ENCODE results near the gene EHMT1. TPM values are rescaled to one million over a fixed set of nuclear protein-coding genes. Genes with fewer than 3 reads are reported as not detected.
A peak's percentile ranks its signal among the peaks of the same experiment; 100 is the strongest.
"Not testable (repeated sequence)": the region's sequence is repeated elsewhere in the genome, so short reads cannot be mapped to it uniquely, and the experiment has no call there.

The EHMT1 gene
- total and polyA plus RNA-seq, 2 donors: 37.3 to 56.9 TPM

DNA sequence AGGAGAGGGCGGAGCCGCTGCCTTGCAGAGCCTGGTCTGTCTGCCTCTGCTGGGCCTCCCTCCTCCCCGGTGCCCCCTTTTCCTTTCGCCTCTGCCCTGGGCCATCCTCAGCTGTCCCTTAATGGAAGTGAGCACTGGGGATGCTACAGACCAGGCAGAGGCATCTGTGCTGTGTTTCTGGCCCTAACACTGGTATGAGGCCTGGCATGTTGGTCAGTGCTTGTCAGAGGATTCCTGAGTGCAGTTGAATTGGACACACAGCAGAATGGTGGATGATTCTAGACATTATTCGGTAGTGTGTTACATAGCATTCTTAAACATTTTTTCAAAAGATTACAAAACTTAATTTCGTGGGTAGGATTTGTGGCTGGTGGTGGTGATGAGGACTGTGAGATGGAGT lies 88.6 kb downstream of the EHMT1 start:
- WGBS: 98% methylated on average over 6 of the region's 6 CpGs
- no peak for DNase-seq (ENCODE audit: low read depth in 6 of 9, low spot score in 9 of 9)
- Histone ChIP-seq H3K4me1 (ENCODE audit: control insufficient read depth in 2 of 2, insufficient read depth in 2 of 2, low read length in 2 of 2) (peaks cover 7 to 8% of the 10 kb centered on the region in 2 donors), H3K27me3 (ENCODE audit: control insufficient read depth in 2 of 2, insufficient read depth in 1 of 2, low read length in 1 of 2) (no peaks in the 10 kb centered on the region), H3K4me3 (ENCODE audit: low read length in 2 of 2) (no peak overlapping the region), H3K27ac (ENCODE audit: low read depth in 1 of 2, low read length in 1 of 2) (no peak overlapping the region), H3K36me3 (ENCODE audit: control insufficient read depth in 2 of 2, insufficient read depth in 2 of 2, low read length in 1 of 2) (peaks cover 3 to 24% of the 10 kb centered on the region in 2 donors), H3K9me3 (ENCODE audit: control insufficient read depth in 2 of 2, insufficient read depth in 1 of 2, low read length in 1 of 2) (peaks cover 5 to 9% of the 10 kb centered on the region in 2 donors)

DNA sequence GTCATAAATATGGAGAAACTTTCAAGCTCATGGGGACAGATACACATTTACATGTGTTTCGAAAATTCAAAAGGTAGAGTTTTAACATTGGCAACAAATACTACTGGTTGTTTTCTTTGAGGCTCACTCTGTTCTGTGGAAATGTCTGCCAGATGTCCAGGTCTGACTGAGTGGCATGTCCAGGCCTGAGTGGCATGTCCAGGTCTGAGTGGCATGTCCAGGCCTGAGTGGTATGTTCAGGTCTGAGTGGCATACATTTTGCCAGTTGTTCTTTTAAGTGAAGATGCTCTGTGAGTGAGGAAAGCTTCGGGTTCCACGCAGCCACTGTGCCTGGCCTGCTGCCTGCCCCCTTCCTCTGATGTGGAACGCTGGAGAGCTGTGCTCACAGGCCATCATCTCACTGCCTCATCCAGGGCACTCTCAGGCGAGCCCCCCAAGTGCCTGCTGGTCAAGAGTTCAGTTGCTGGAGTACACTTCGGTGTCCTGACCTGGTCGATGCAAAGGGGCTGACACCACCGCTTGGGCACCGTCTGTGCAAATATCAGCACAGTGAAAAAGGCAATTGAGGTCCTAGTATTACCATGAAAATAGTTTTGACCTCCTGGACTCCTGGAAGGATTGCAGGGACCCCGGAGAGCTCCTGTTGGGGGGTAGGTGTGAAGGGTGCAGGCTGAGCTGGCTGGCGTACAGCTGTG lies 89.9 kb downstream of the EHMT1 start:
- 91% methylated on average over 11 of the region's 11 CpGs for WGBS
- no peaks in the 10 kb centered on the region for H3K27me3 ChIP-seq (ENCODE audit: control insufficient read depth in 2 of 2, insufficient read depth in 1 of 2, low read length in 1 of 2)
- H3K36me3 ChIP-seq (ENCODE audit: control insufficient read depth in 2 of 2, insufficient read depth in 2 of 2, low read length in 1 of 2): peaks cover 3 to 20% of the 10 kb centered on the region in 2 donors
- no peak for DNase-seq (ENCODE audit: low read depth in 6 of 9, low spot score in 9 of 9)
- no peak overlapping the region for H3K4me3 ChIP-seq (ENCODE audit: low read length in 2 of 2)
- peaks cover 7 to 8% of the 10 kb centered on the region in 2 donors for H3K4me1 ChIP-seq (ENCODE audit: control insufficient read depth in 2 of 2, insufficient read depth in 2 of 2, low read length in 2 of 2)
- no peak overlapping the region for H3K27ac ChIP-seq (ENCODE audit: low read depth in 1 of 2, low read length in 1 of 2)
- H3K9me3 ChIP-seq (ENCODE audit: control insufficient read depth in 2 of 2, insufficient read depth in 1 of 2, low read length in 1 of 2): no peaks in the 10 kb centered on the region

- 98% methylated on average over 14 of the region's 14 CpGs for WGBS
- Histone ChIP-seq H3K27ac (ENCODE audit: low read depth in 1 of 2, low read length in 1 of 2) (no peak overlapping the region), H3K27me3 (ENCODE audit: control insufficient read depth in 2 of 2, insufficient read depth in 1 of 2, low read length in 1 of 2) (no peaks in the 10 kb centered on the region), H3K4me3 (ENCODE audit: low read length in 2 of 2) (no peak overlapping the region), H3K9me3 (ENCODE audit: control insufficient read depth in 2 of 2, insufficient read depth in 1 of 2, low read length in 1 of 2) (no peaks in the 10 kb centered on the region), H3K4me1 (ENCODE audit: control insufficient read depth in 2 of 2, insufficient read depth in 2 of 2, low read length in 2 of 2) (peaks cover 7 to 8% of the 10 kb centered on the region in 2 donors), H3K36me3 (ENCODE audit: control insufficient read depth in 2 of 2, insufficient read depth in 2 of 2, low read length in 1 of 2) (peaks cover 6 to 23% of the 10 kb centered on the region in 2 donors)
- DNase-seq (ENCODE audit: low read depth in 6 of 9, low spot score in 9 of 9): no peak
Observed at GRCh38 chr9:137709411-137710101, 90.8 kb downstream of the EHMT1 start.

GRCh38 chr9:137710704-137711103 lies 91.9 kb downstream of the EHMT1 start:
- Histone ChIP-seq H3K9me3 (ENCODE audit: control insufficient read depth in 2 of 2, insufficient read depth in 1 of 2, low read length in 1 of 2) (peaks cover 0 to 3% of the 10 kb centered on the region in 2 donors), H3K4me1 (ENCODE audit: control insufficient read depth in 2 of 2, insufficient read depth in 2 of 2, low read length in 2 of 2) (peaks cover 1 to 3% of the 10 kb centered on the region in 2 donors), H3K4me3 (ENCODE audit: low read length in 2 of 2) (no peak overlapping the region), H3K27ac (ENCODE audit: low read depth in 1 of 2, low read length in 1 of 2) (no peak overlapping the region), H3K27me3 (ENCODE audit: control insufficient read depth in 2 of 2, insufficient read depth in 1 of 2, low read length in 1 of 2) (no peaks in the 10 kb centered on the region), H3K36me3 (ENCODE audit: control insufficient read depth in 2 of 2, insufficient read depth in 2 of 2, low read length in 1 of 2) (peaks cover 6 to 30% of the 10 kb centered on the region in 2 donors)
- no peak for DNase-seq (ENCODE audit: low read depth in 6 of 9, low spot score in 9 of 9)
- 99% methylated on average over 12 of the region's 12 CpGs for WGBS

DNA sequence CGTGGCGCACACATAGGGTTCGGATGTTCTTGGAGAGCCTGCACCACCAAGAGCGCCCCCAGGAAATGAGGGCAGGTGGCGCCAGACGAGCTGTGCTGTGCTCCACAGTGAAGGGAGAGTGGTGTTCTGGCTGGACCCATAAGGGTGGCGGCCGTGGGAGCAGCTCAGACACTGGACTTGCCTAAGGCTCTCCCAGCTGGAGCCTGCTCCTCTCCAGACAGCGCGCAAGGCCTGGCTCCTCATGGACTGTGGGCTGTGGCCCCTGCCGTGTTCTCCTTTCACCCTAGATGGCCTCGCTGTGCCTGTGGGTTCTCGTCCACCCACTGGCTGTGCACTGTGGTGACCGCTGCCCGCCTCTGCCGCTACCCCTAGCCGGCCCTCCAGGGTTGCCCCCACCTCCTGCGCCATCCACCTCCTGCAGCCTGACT lies 92.9 kb downstream of the EHMT1 start:
- peaks cover 10 to 35% of the 10 kb centered on the region in 2 donors for H3K36me3 ChIP-seq (ENCODE audit: control insufficient read depth in 2 of 2, insufficient read depth in 2 of 2, low read length in 1 of 2)
- no peak overlapping the region for H3K27ac ChIP-seq (ENCODE audit: low read depth in 1 of 2, low read length in 1 of 2)
- H3K4me3 ChIP-seq (ENCODE audit: low read length in 2 of 2): no peak overlapping the region
- H3K27me3 ChIP-seq (ENCODE audit: control insufficient read depth in 2 of 2, insufficient read depth in 1 of 2, low read length in 1 of 2): no peaks in the 10 kb centered on the region
- no peak for DNase-seq (ENCODE audit: low read depth in 6 of 9, low spot score in 9 of 9)
- peaks cover 3 to 10% of the 10 kb centered on the region in 2 donors for H3K9me3 ChIP-seq (ENCODE audit: control insufficient read depth in 2 of 2, insufficient read depth in 1 of 2, low read length in 1 of 2)
- WGBS: 98% methylated on average over 18 of the region's 18 CpGs
- H3K4me1 ChIP-seq (ENCODE audit: control insufficient read depth in 2 of 2, insufficient read depth in 2 of 2, low read length in 2 of 2): peaks cover 0 to 2% of the 10 kb centered on the region in 2 donors

- no peak overlapping the region for H3K4me3 ChIP-seq (ENCODE audit: low read length in 2 of 2)
- no peaks in the 10 kb centered on the region for H3K4me1 ChIP-seq (ENCODE audit: control insufficient read depth in 2 of 2, insufficient read depth in 2 of 2, low read length in 2 of 2)
- H3K27ac ChIP-seq (ENCODE audit: low read depth in 1 of 2, low read length in 1 of 2): no peak overlapping the region
- peaks cover 37 to 59% of the 10 kb centered on the region in 2 donors for H3K36me3 ChIP-seq (ENCODE audit: control insufficient read depth in 2 of 2, insufficient read depth in 2 of 2, low read length in 1 of 2)
- no peak for DNase-seq (ENCODE audit: low read depth in 6 of 9, low spot score in 9 of 9)
- WGBS: 96% methylated on average over 12 of the region's 12 CpGs
- peaks cover 6 to 23% of the 10 kb centered on the region in 2 donors for H3K9me3 ChIP-seq (ENCODE audit: control insufficient read depth in 2 of 2, insufficient read depth in 1 of 2, low read length in 1 of 2)
- no peaks in the 10 kb centered on the region for H3K27me3 ChIP-seq (ENCODE audit: control insufficient read depth in 2 of 2, insufficient read depth in 1 of 2, low read length in 1 of 2)
Observed at GRCh38 chr9:137715321-137715720, 96.5 kb downstream of the EHMT1 start.

DNA sequence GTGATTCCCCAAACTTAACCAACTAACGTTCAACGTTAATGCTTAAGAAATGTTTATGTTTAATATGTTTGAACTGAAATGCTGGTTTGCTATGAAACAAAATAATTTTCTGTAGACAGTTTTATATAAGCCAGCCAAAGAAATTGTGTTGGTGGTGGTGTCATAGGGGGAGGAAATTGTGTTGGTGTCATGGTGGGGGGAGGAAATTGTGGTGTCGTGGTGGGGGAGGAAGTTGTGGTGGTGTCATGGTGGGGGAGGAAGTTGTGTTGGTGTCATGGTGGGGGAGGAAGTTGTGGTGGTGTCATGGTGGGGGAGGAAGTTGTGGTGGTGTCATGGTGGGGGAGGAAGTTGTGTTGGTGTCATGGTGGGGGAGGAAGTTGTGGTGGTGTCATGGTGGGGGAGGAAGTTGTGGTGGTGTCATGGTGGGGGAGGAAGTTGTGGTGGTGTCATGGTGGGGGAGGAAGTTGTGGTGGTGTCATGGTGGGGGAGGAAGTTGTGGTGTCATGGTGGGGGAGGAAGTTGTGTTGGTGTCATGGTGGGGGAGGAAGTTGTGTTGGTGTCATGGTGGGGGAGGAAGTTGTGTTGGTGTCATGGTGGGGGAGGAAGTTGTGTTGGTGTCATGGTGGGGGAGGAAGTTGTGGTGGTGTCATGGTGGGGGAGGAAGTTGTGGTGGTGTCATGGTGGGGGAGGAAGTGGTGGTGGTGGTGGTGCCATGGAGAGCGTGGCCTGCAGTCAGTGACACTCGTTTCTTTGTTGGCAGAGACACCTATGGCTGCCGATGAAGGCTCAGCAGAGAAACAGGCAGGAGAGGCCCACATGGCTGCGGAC lies 97.3 kb downstream of the EHMT1 start:
- not testable (repeated sequence) for H3K27me3 ChIP-seq (ENCODE audit: control insufficient read depth in 2 of 2, insufficient read depth in 1 of 2, low read length in 1 of 2); H3K4me1 ChIP-seq (ENCODE audit: control insufficient read depth in 2 of 2, insufficient read depth in 2 of 2, low read length in 2 of 2); DNase-seq (ENCODE audit: low read depth in 6 of 9, low spot score in 9 of 9); H3K4me3 ChIP-seq (ENCODE audit: low read length in 2 of 2)
- Histone ChIP-seq H3K27ac (ENCODE audit: low read depth in 1 of 2, low read length in 1 of 2) (peak overlapping the region in 1 of 2 donors; percentile 31), H3K9me3 (ENCODE audit: control insufficient read depth in 2 of 2, insufficient read depth in 1 of 2, low read length in 1 of 2) (peaks cover 6 to 25% of the 10 kb centered on the region in 2 donors), H3K36me3 (ENCODE audit: control insufficient read depth in 2 of 2, insufficient read depth in 2 of 2, low read length in 1 of 2) (peaks cover 43 to 67% of the 10 kb centered on the region in 2 donors)
- 77% methylated on average over 7 of the region's 7 CpGs for WGBS

DNA sequence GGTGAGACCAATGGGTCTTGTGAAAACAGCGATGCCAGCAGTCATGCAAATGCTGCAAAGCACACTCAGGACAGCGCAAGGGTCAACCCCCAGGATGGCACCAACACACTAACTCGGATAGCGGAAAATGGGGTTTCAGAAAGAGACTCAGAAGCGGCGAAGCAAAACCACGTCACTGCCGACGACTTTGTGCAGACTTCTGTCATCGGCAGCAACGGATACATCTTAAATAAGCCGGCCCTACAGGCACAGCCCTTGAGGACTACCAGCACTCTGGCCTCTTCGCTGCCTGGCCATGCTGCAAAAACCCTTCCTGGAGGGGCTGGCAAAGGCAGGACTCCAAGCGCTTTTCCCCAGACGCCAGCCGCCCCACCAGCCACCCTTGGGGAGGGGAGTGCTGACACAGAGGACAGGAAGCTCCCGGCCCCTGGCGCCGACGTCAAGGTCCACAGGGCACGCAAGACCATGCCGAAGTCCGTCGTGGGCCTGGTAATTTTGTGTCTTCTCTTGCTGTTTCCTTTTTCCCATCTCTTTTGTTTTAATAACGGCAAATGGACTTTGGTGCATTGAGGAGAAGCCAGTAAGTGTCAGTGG lies 98.0 kb downstream of the EHMT1 start:
- Histone ChIP-seq H3K9me3 (ENCODE audit: control insufficient read depth in 2 of 2, insufficient read depth in 1 of 2, low read length in 1 of 2) (peaks cover 6 to 27% of the 10 kb centered on the region in 2 donors), H3K4me1 (ENCODE audit: control insufficient read depth in 2 of 2, insufficient read depth in 2 of 2, low read length in 2 of 2) (no peaks in the 10 kb centered on the region), H3K4me3 (ENCODE audit: low read length in 2 of 2) (no peak overlapping the region), H3K36me3 (ENCODE audit: control insufficient read depth in 2 of 2, insufficient read depth in 2 of 2, low read length in 1 of 2) (peaks cover 42 to 64% of the 10 kb centered on the region in 2 donors), H3K27ac (ENCODE audit: low read depth in 1 of 2, low read length in 1 of 2) (peak overlapping the region in 1 of 2 donors; percentile 31), H3K27me3 (ENCODE audit: control insufficient read depth in 2 of 2, insufficient read depth in 1 of 2, low read length in 1 of 2) (no peaks in the 10 kb centered on the region)
- DNase-seq (ENCODE audit: low read depth in 6 of 9, low spot score in 9 of 9): no peak
- WGBS: 98% methylated on average over 25 of the region's 25 CpGs
